H1 (cell line): ENCODE results near the gene ACTN3. TPM values are rescaled to one million over a fixed set of nuclear protein-coding genes. Genes with fewer than 3 reads are reported as not detected.

Source experiments
- CTCF ChIA-PET: fragments of 300-600 bp; sonication (Branson Sonifier 250); formaldehyde crosslinking; loops from one replicate; lab custom pipeline; 2021; ENCODE audit not compliant: partially characterized antibody; lab: Charles Lee
- POLR2A ChIA-PET: fragments of 300-600 bp; sonication (Branson Sonifier 250); formaldehyde crosslinking; loops from one replicate; lab custom pipeline; 2021; ENCODE audit warnings: inconsistent platforms; ENCODE audit not compliant: partially characterized antibody; lab: Charles Lee
- DNase-seq, 2 experiments: peaks; one replicate each; pipeline versions ENCODE4 v3.0.0 to v3.0.0-alpha.2; 2010 to 2022; ENCODE audit warnings: low spot score in 2 of 2, low read depth in 1 of 2, mixed read lengths in 1 of 2
- FAIRE-seq: peaks from 2 replicates; lab custom pipeline; 2011; peaks lifted over from hg19 to GRCh38; lab: Jason Lieb, UNC
- H2AFZ ChIP-seq: 2 replicates; pipeline ENCODE4 v1.8.1; 2012; ENCODE audit warnings: low read length, inconsistent platforms
- H2AK5ac ChIP-seq: 2 replicates; pipeline ENCODE4 v1.6.1; 2013; ENCODE audit warnings: low read depth, low read length
- H2BK120ac ChIP-seq: replicated peaks from 2 replicates; pipeline ENCODE3; 2013; ENCODE audit warnings: low read depth, low read length, inconsistent platforms
- H2BK12ac ChIP-seq: 2 replicates; pipeline ENCODE4 v1.6.1; 2013; ENCODE audit warnings: low read depth, low read length
- H2BK15ac ChIP-seq: 2 replicates; pipeline ENCODE4 v1.6.1; 2013; ENCODE audit warnings: low read length
- H2BK20ac ChIP-seq: 2 replicates; pipeline ENCODE4 v1.6.1; 2013; ENCODE audit warnings: low read length
- H2BK5ac ChIP-seq: 2 replicates; pipeline ENCODE4 v1.6.1; 2013; ENCODE audit warnings: low read depth, low read length
- H3K14ac ChIP-seq: 2 replicates; pipeline ENCODE4 v1.6.1; 2013; ENCODE audit warnings: inconsistent platforms; ENCODE audit not compliant: insufficient read length
- H3K18ac ChIP-seq: 2 replicates; pipeline ENCODE4 v1.6.1; 2013; ENCODE audit warnings: low read length; ENCODE audit errors: extremely low read depth
- H3K23ac ChIP-seq: 2 replicates; pipeline ENCODE4 v1.6.1; 2013; ENCODE audit warnings: inconsistent platforms; ENCODE audit not compliant: insufficient read length
- H3K23me2 ChIP-seq: 2 replicates; pipeline ENCODE4 v1.6.1; 2013; ENCODE audit warnings: low read depth, low read length
- H3K27ac ChIP-seq: 2 replicates; pipeline ENCODE4 v1.6.1; 2011; ENCODE audit warnings: low read depth, low read length, inconsistent platforms
- H3K27me3 ChIP-seq, 4 experiments: replicated peaks in 1 of 4; 1 replicate in 1 of 4; 2 replicates in 3 of 4; pipeline versions ENCODE4 v1.6.1 to v1.8.1; 2011 to 2013; ENCODE audit warnings: low read length in 3 of 4, mild to moderate bottlenecking in 3 of 4, inconsistent platforms in 2 of 4, mixed read lengths in 2 of 4, moderate library complexity in 1 of 4; ENCODE audit not compliant: control insufficient read depth in 3 of 4, insufficient read depth in 3 of 4; ENCODE audit errors: extremely low read depth in 1 of 4
- H3K36me3 ChIP-seq, 4 experiments: 2 replicates each; pipeline versions ENCODE4 v1.6.1 to v1.8.1; 2011 to 2013; ENCODE audit warnings: mild to moderate bottlenecking in 4 of 4, low read length in 3 of 4, moderate library complexity in 2 of 4, control low read depth in 1 of 4, inconsistent platforms in 1 of 4; ENCODE audit not compliant: insufficient read depth in 4 of 4, control insufficient read depth in 2 of 4
- H3K4ac ChIP-seq: replicated peaks from 2 replicates; pipeline ENCODE3; 2013; ENCODE audit warnings: low read length, low read depth, mixed read lengths, inconsistent platforms; ENCODE audit not compliant: insufficient read length
- H3K4me1 ChIP-seq, 4 experiments: replicated peaks in 1 of 4; 1 replicate in 1 of 4; 2 replicates in 3 of 4; pipeline versions ENCODE4 v1.6.1 to v1.8.1; 2011 to 2013; ENCODE audit warnings: low read length in 3 of 4, inconsistent platforms in 2 of 4, mixed read lengths in 1 of 4; ENCODE audit not compliant: insufficient read depth in 4 of 4, control insufficient read depth in 3 of 4
- H3K4me2 ChIP-seq, 2 experiments: 2 replicates each; pipeline versions ENCODE4 v1.6.1 to v1.8.1; 2011 to 2013; ENCODE audit warnings: low read depth in 2 of 2, low read length in 2 of 2, control low read depth in 1 of 2, inconsistent platforms in 1 of 2, mild to moderate bottlenecking in 1 of 2; ENCODE audit not compliant: insufficient read depth in 1 of 2
- H3K4me3 ChIP-seq, 4 experiments: fragments of 200-600, 300-600 bp in 1 of 4; sonication (generic), shearing (Covaris generic), sonication (Bioruptor Twin) in 1 of 4; 2 replicates each; pipeline versions ENCODE4 v1.5.1 to v1.8.1; 2011 to 2016; ENCODE audit warnings: low read length in 4 of 4, low read depth in 3 of 4, control low read depth in 2 of 4, inconsistent platforms in 2 of 4, mild to moderate bottlenecking in 2 of 4, mixed read lengths in 1 of 4, moderate library complexity in 1 of 4; ENCODE audit not compliant: insufficient read depth in 2 of 4; ENCODE audit errors: extremely low read depth in 1 of 4
- H3K56ac ChIP-seq: replicated peaks from 2 replicates; pipeline ENCODE3; 2013; ENCODE audit warnings: low read depth, mild to moderate bottlenecking, mixed read lengths, low read length, inconsistent platforms; ENCODE audit not compliant: insufficient read length
- H3K79me1 ChIP-seq: 2 replicates; pipeline ENCODE4 v1.6.1; 2013; ENCODE audit warnings: low read depth, low read length, control low read depth
- H3K79me2 ChIP-seq, 2 experiments: 2 replicates each; pipeline versions ENCODE4 v1.6.1 to v1.8.1; 2012 to 2013; ENCODE audit warnings: low read length in 2 of 2, mild to moderate bottlenecking in 2 of 2, inconsistent platforms in 1 of 2; ENCODE audit not compliant: insufficient read depth in 2 of 2, control insufficient read depth in 1 of 2
- H3K9ac ChIP-seq, 4 experiments: replicated peaks in 1 of 4; 1 replicate in 1 of 4; 2 replicates in 3 of 4; pipeline versions ENCODE4 v1.6.1 to v1.8.1; 2011 to 2013; ENCODE audit warnings: low read depth in 3 of 4, low read length in 3 of 4, control low read depth in 2 of 4, mild to moderate bottlenecking in 2 of 4, moderate library complexity in 2 of 4, inconsistent platforms in 1 of 4; ENCODE audit errors: extremely low read depth in 1 of 4
- H3K9me3 ChIP-seq, 2 experiments: 2 replicates each; pipeline versions ENCODE4 v1.6.1 to v1.8.1; 2012 to 2013; ENCODE audit warnings: mild to moderate bottlenecking in 2 of 2, moderate library complexity in 2 of 2, control low read depth in 1 of 2, inconsistent platforms in 1 of 2, low read depth in 1 of 2, low read length in 1 of 2, mixed read lengths in 1 of 2; ENCODE audit not compliant: insufficient read depth in 2 of 2
- H4K20me1 ChIP-seq, 2 experiments: replicated peaks in 1 of 2; 2 replicates each; pipeline versions ENCODE3 to v1.8.1; 2011 to 2013; ENCODE audit warnings: inconsistent platforms in 2 of 2, low read length in 2 of 2, mild to moderate bottlenecking in 1 of 2; ENCODE audit not compliant: insufficient read depth in 2 of 2, control insufficient read depth in 1 of 2
- H4K5ac ChIP-seq: 2 replicates; pipeline ENCODE4 v1.6.1; 2013; ENCODE audit warnings: low read length, low read depth, mixed read lengths, inconsistent platforms; ENCODE audit not compliant: insufficient read length
- H4K8ac ChIP-seq: 2 replicates; pipeline ENCODE4 v1.8.0; 2013; ENCODE audit warnings: mild to moderate bottlenecking, moderate library complexity, low read length, inconsistent platforms; ENCODE audit not compliant: insufficient read depth; ENCODE audit errors: extremely low read depth
- H4K91ac ChIP-seq: replicated peaks from 2 replicates; pipeline ENCODE3; 2013; ENCODE audit warnings: low read length, mixed read lengths, inconsistent platforms; ENCODE audit not compliant: insufficient read length
- CBX5 ChIP-seq: fragments of 300-800, 300-1000 bp; sonication (generic); IDR thresholded peaks from 2 replicates; pipeline ENCODE4 v1.7.1; 2016; ENCODE audit warnings: antibody characterized with exemption, low read length, low read depth
- RFX5 ChIP-seq: IDR thresholded peaks from 2 replicates; pipeline ENCODE4 v1.6.1; 2011; ENCODE audit warnings: low read depth, low read length, improper control_type of control experiment, borderline replicate concordance
- SP4 ChIP-seq: IDR thresholded peaks from 2 replicates; pipeline ENCODE4 v1.6.1; 2012; ENCODE audit warnings: low read length, inconsistent platforms
- WGBS, 2 experiments: shearing (Covaris generic) in 1 of 2; methylation state at CpG; one replicate each; pipeline versions ENCODE4 v1.1.6 to v1.1.7; 2013 to 2015; ENCODE audit warnings: low lambda C conversion rate in 2 of 2, mixed read lengths in 2 of 2, inconsistent platforms in 1 of 2, low coverage in 1 of 2, missing lambda C conversion rate in 1 of 2; ENCODE audit not compliant: insufficient replicate concordance in 2 of 2, insufficient coverage in 1 of 2, insufficient read length in 1 of 2; ENCODE audit errors: extremely low coverage in 1 of 2, missing lambda C conversion rate in 1 of 2; 5-methylcytosine and 5-hydroxymethylcytosine counted together
- polyA plus RNA-seq, 7 experiments: library from polyadenylated mRNA; depleted of rRNA in 3 of 7; stranded (reverse) in 5 of 7; unstranded in 2 of 7; fragments of >200 nt in 5 of 7; fragments of 200-250 nt in 2 of 7; gene quantifications; 1 replicate in 5 of 7; 2 replicates in 1 of 7; 4 replicates in 1 of 7; pipeline versions ENCODE4 v1.2.1 to v1.2.3, GENCODE V29; 2011 to 2013; ENCODE audit warnings: missing spikeins in 2 of 7, mixed read lengths in 2 of 7
- total RNA-seq: library from RNA; stranded (reverse); fragmentation: NEBNext Ultra II Directional; extraction: Animal tissue kit (Norgen Biotek cat#: 25700); gene quantifications from 2 replicates; pipeline ENCODE4 v1.2.1, GENCODE V29; 2021
- TF ChIP-seq, protein P1 (sequence below): IDR thresholded peaks from 2 replicates; pipeline ENCODE4 v1.6.1; 2012; ENCODE audit warnings: inconsistent platforms
- TF ChIP-seq, protein P2 (sequence below): IDR thresholded peaks from 2 replicates; pipeline ENCODE4 v1.6.1; 2012; ENCODE audit warnings: inconsistent platforms

The ACTN3 gene
- total and polyA plus RNA-seq, 2 of the 8 experiments (the other 6 are each of a cell fraction or from before 2014, with no cell fraction given), result 30.8 to 36.7 TPM

DNA sequence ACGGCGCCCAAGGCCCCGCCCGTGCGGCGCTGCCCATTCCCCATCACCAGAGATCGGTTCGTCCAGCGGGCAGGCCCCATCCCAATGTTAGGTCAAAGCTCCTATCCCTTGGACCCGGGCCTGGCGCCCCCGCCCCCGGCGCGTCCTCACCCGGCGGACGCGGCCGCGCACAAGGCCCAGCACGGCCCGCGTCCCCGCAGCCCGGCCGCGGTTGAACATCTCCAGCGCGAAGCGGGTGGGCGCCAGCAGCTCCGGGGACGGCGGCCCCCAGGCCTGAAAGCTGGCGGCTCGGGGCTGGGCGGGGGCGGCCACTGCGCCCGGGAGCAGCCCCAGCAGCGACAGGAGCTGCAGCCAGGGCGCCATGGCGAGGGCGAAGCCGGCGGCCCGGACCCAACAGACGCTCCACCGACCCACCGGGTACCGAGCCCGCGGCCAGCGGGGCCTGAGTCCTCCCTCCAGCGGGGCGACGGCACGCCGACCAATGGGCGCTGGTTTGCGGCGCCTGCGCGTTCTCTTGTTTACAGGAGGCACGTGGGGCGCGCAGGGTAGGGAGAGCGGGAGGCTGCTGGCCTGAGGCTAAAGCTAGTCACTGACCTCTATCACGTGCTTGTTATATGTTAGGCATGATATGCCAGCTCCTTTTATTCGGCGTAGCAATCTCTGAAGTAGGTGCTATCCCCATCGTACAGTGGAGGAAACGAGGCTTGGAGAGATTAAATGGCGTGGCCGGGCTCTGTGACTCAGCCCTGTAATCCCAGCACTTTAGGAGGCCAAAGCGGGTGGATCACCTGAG is 21.6 kb downstream of the ACTN3 start, which contains the start of gene CTSF:
Gene CTSF (minus strand): TSS at position 483 of the 793 bp plus-strand sequence. CDS start 120 bp downstream, at position 363.
- H3K27me3 ChIP-seq, result no peaks in the 10 kb centered on the region
- H3K4ac ChIP-seq, result peak within 1 kb of the TSS; percentile 94
- H4K20me1 ChIP-seq, result no peaks in the 10 kb centered on the region
- H4K8ac ChIP-seq, result peak within 1 kb of the TSS; percentile 91
- no peak within 1 kb of the TSS for H3K14ac ChIP-seq
- peak within 1 kb of the TSS; percentile 11; the same call in 1 of the 2 replicates for H2BK12ac ChIP-seq
- peak within 1 kb of the TSS in 1 of 2 experiments; percentile 11; a peak in 1 of 4 replicates for H3K4me2 ChIP-seq
- CTCF ChIA-PET, result interaction anchor here (0.7 to 4.6 kb wide), 8 partner anchors 11 to 1081 kb away, joined by 3 to 46 read pairs (median 3); partner anchors contain the start of genes CCDC87 and CCS
- no peak within 1 kb of the TSS for H3K56ac ChIP-seq
- no peak within 1 kb of the TSS for H2AFZ ChIP-seq
- H3K23ac ChIP-seq, result no peak within 1 kb of the TSS
- no peak within 1 kb of the TSS; the same call in 1 of the 2 replicates for H3K27ac ChIP-seq
- no peak within 1 kb of the TSS; a peak in 1 of 8 replicates for H3K4me3 ChIP-seq
- no peaks in the 10 kb centered on the region for H3K79me1 ChIP-seq
- TF ChIP-seq, protein P1, sequence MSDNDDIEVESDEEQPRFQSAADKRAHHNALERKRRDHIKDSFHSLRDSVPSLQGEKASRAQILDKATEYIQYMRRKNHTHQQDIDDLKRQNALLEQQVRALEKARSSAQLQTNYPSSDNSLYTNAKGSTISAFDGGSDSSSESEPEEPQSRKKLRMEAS, result peak; percentile 36; the same call in 1 of the 2 replicates
- TF ChIP-seq SP4, result no peak
- TF ChIP-seq RFX5, result no peak
- TF ChIP-seq CBX5, result no peak
- TF ChIP-seq, protein P2, sequence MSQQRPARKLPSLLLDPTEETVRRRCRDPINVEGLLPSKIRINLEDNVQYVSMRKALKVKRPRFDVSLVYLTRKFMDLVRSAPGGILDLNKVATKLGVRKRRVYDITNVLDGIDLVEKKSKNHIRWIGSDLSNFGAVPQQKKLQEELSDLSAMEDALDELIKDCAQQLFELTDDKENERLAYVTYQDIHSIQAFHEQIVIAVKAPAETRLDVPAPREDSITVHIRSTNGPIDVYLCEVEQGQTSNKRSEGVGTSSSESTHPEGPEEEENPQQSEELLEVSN, result peak; percentile 37; the same call in 1 of the 2 replicates
- H3K9me3 ChIP-seq, result peaks cover 2 to 4% of the 10 kb centered on the region in 2 experiments; a peak in 1 of 4 replicates
- H2BK5ac ChIP-seq, result peak within 1 kb of the TSS; percentile 2; the same call in 1 of the 2 replicates
- peak within 1 kb of the TSS; percentile 84 for H4K91ac ChIP-seq
- no peak within 1 kb of the TSS for H3K9ac ChIP-seq
- H2BK120ac ChIP-seq, result peak within 1 kb of the TSS; percentile 74
- FAIRE-seq, result no peak
- no peak within 1 kb of the TSS for H2BK15ac ChIP-seq
- H2AK5ac ChIP-seq, result no peak within 1 kb of the TSS
- POLR2A ChIA-PET, result interaction anchor here (0.7 to 4.8 kb wide), 21 partner anchors 9 to 110 kb away, joined by 3 to 51 read pairs (median 7); partner anchors contain the start of genes ACTN3, CCDC87, CCS and RBM14
- H3K79me2 ChIP-seq, result no peaks in the 10 kb centered on the region
- H3K23me2 ChIP-seq, result no peaks in the 10 kb centered on the region
- H3K36me3 ChIP-seq, result peaks cover 0 to 5% (median 1%) of the 10 kb centered on the region in 4 experiments; a peak in 3 of 8 replicates
- 95% methylated on average over 35 of the region's 77 CpGs; no CpG with 5 or more reads in 1 of the 2 experiments for WGBS, 2 experiments
- H2BK20ac ChIP-seq, result peak within 1 kb of the TSS; percentile 63
- peak within 1 kb of the TSS; percentile 83 for H4K5ac ChIP-seq
- H3K4me1 ChIP-seq, result peaks cover 11 to 20% (median 14%) of the 10 kb centered on the region in 4 experiments; a peak in 6 of 7 replicates
- DNase-seq, result no peak
- peak within 1 kb of the TSS; percentile 71; the same call in 1 of the 2 replicates for H3K18ac ChIP-seq
